HCT116 (cell line): Measurements from ENCODE around the gene NHLH1. TPM values are rescaled to one million over a fixed set of nuclear protein-coding genes. Genes with fewer than 3 reads are reported as not detected.

ENCODE experiments used
- ATAC-seq: fragments of 200-7000 bp; cut with Tn5 transposase; 2 replicates; pipeline ENCODE4 v1.9.1; 2020; ENCODE audit warnings: mild to moderate bottlenecking, moderate library complexity
- BruUV-seq: library from RNA; stranded (reverse); fragments of 400-500 nt; replicated peaks from 2 replicates; lab custom pipeline; 2021; lab: Mats Ljungman, UMichigan
- CTCF ChIA-PET: fragments of 300-600 bp; sonication (Branson Sonifier 250); formaldehyde crosslinking; loops from one replicate; lab custom pipeline; 2021; ENCODE audit warnings: antibody characterized with exemption; lab: Charles Lee
- POLR2A ChIA-PET: fragments of 300-600, 350-600 bp; sonication (Branson Sonifier 250); formaldehyde crosslinking; loops from one replicate; lab custom pipeline; 2021; ENCODE audit warnings: antibody characterized with exemption; lab: Charles Lee
- RAD21 ChIA-PET, 2 experiments: fragments of 300-600 bp; sonication (Branson Sonifier 250); formaldehyde crosslinking; loops; one replicate each; lab custom pipeline; 2023; ENCODE audit warnings: low total read pairs in 2 of 2; ENCODE audit not compliant: uncharacterized antibody in 2 of 2, unreplicated experiment in 2 of 2, low non-redundant PET in 1 of 2; lab: Charles Lee
- DNase-seq: peaks from one replicate; pipeline ENCODE4 v3.0.0-alpha.2; 2010; ENCODE audit warnings: low read depth, low spot score
- H2AFZ ChIP-seq: fragments of 200-600 bp; shearing (Covaris generic), sonication (generic); 2 replicates; pipeline ENCODE4 v1.6.1; 2017; ENCODE audit warnings: low read depth, mixed run types, mixed read lengths, antibody characterized with exemption, low read length; ENCODE audit not compliant: poor library complexity, severe bottlenecking
- H3K27ac ChIP-seq: 2 replicates; pipeline ENCODE4 v1.5.1; 2012; ENCODE audit warnings: low read depth, low read length
- H3K27me3 ChIP-seq: fragments of 200-600 bp; sonication (generic); 2 replicates; pipeline ENCODE4 v1.6.1; 2016; ENCODE audit warnings: mixed run types, low read length, mixed read lengths; ENCODE audit not compliant: insufficient read depth
- H3K36me3 ChIP-seq, 2 experiments: fragments of 200-500 bp in 1 of 2; fragments of 200-600 bp in 1 of 2; sonication (Bioruptor generic) in 1 of 2; sonication (generic) in 1 of 2; 2 replicates each; pipeline versions ENCODE4 v1.5.1 to v1.6.1; 2014 to 2016; ENCODE audit warnings: low read length in 2 of 2, inconsistent platforms in 1 of 2, mixed read lengths in 1 of 2, mixed run types in 1 of 2; ENCODE audit not compliant: insufficient read depth in 2 of 2, control insufficient read depth in 1 of 2
- H3K4me1 ChIP-seq, 2 experiments: fragments of 200-600 bp in 1 of 2; sonication (generic) in 1 of 2; 2 replicates each; pipeline versions ENCODE4 v1.5.1 to v1.6.1; 2012 to 2017; ENCODE audit warnings: low read length in 2 of 2, inconsistent platforms in 1 of 2, mild to moderate bottlenecking in 1 of 2, mixed read lengths in 1 of 2, mixed run types in 1 of 2, moderate library complexity in 1 of 2; ENCODE audit not compliant: insufficient read depth in 2 of 2, control insufficient read depth in 1 of 2
- H3K4me2 ChIP-seq: fragments of 200-600 bp; sonication (generic); 2 replicates; pipeline ENCODE4 v1.6.1; 2017; ENCODE audit warnings: mixed run types, low read length, mixed read lengths
- H3K4me3 ChIP-seq, 2 experiments: fragments of 200-600 bp in 1 of 2; sonication (generic) in 1 of 2; replicated peaks in 1 of 2; 2 replicates each; pipeline ENCODE4 v1.5.1; 2011 to 2016; ENCODE audit warnings: low read length in 2 of 2, control low read depth in 1 of 2, low read depth in 1 of 2, mild to moderate bottlenecking in 1 of 2, mixed read lengths in 1 of 2, mixed run types in 1 of 2
- H3K79me2 ChIP-seq: fragments of 200-600 bp; sonication (generic); 2 replicates; pipeline ENCODE4 v1.6.1; 2017; ENCODE audit warnings: mild to moderate bottlenecking, mixed run types, low read length, moderate library complexity, mixed read lengths; ENCODE audit not compliant: insufficient read depth
- H3K9ac ChIP-seq: fragments of 200-600 bp; sonication (generic); 2 replicates; pipeline ENCODE4 v1.6.1; 2016; ENCODE audit warnings: low read length, mixed read lengths
- H3K9me2 ChIP-seq: fragments of 200-600 bp; sonication (generic), shearing (Covaris generic); 2 replicates; pipeline ENCODE4 v1.6.1; 2017; ENCODE audit warnings: mixed run types, mild to moderate bottlenecking, moderate library complexity; ENCODE audit not compliant: insufficient read depth
- H3K9me3 ChIP-seq, 2 experiments: fragments of 200-500 bp in 1 of 2; fragments of 200-600 bp in 1 of 2; sonication (Bioruptor generic) in 1 of 2; sonication (generic) in 1 of 2; 2 replicates each; pipeline ENCODE4 v1.6.1; 2014 to 2017; ENCODE audit warnings: low read length in 2 of 2, mixed read lengths in 2 of 2, inconsistent platforms in 1 of 2, low read depth in 1 of 2, mild to moderate bottlenecking in 1 of 2, mixed run types in 1 of 2, moderate library complexity in 1 of 2; ENCODE audit not compliant: control insufficient read depth in 1 of 2, insufficient read depth in 1 of 2
- H4K20me1 ChIP-seq: fragments of 200-600 bp; sonication (generic), shearing (Covaris generic); 2 replicates; pipeline ENCODE4 v1.6.1; 2017; ENCODE audit warnings: mixed run types, mild to moderate bottlenecking, moderate library complexity; ENCODE audit not compliant: insufficient read depth
- ATF3 ChIP-seq: IDR thresholded peaks from 2 replicates; pipeline ENCODE4 v1.6.1; 2012
- CBX3 ChIP-seq: IDR thresholded peaks from 2 replicates; pipeline ENCODE4 v1.6.1; 2012; ENCODE audit warnings: low read depth
- CEBPB ChIP-seq: IDR thresholded peaks from 2 replicates; pipeline ENCODE4 v1.6.1; 2012; ENCODE audit warnings: low read depth
- EGR1 ChIP-seq: IDR thresholded peaks from 2 replicates; pipeline ENCODE4 v1.6.1; 2012; ENCODE audit warnings: low read depth
- EZH2phosphoT487 ChIP-seq: fragments of 200-600 bp; IDR thresholded peaks from 2 replicates; pipeline ENCODE4 v1.6.1; 2018; ENCODE audit warnings: antibody characterized with exemption, borderline replicate concordance
- FOSL1 ChIP-seq: IDR thresholded peaks from 2 replicates; pipeline ENCODE4 v1.6.1; 2012; ENCODE audit warnings: low read depth
- JUND ChIP-seq: IDR thresholded peaks from 2 replicates; pipeline ENCODE4 v1.6.1; 2012
- MAX ChIP-seq: IDR thresholded peaks from 2 replicates; pipeline ENCODE4 v1.6.1; 2012
- POLR2A ChIP-seq: IDR thresholded peaks from 2 replicates; pipeline ENCODE4 v1.7.0; 2011; ENCODE audit warnings: borderline replicate concordance; ENCODE audit not compliant: insufficient read depth, insufficient read length; ENCODE audit errors: extremely low read depth
- POLR2AphosphoS5 ChIP-seq: IDR thresholded peaks from 2 replicates; pipeline ENCODE4 v1.6.1; 2011; ENCODE audit warnings: mild to moderate bottlenecking, low read depth, low read length, moderate library complexity
- RAD21 ChIP-seq: IDR thresholded peaks from 2 replicates; pipeline ENCODE4 v1.6.1; 2012; ENCODE audit warnings: low read depth, mild to moderate bottlenecking
- REST ChIP-seq: IDR thresholded peaks from 2 replicates; pipeline ENCODE4 v1.6.1; 2012; ENCODE audit warnings: low read depth
- SP1 ChIP-seq: IDR thresholded peaks from 2 replicates; pipeline ENCODE4 v1.6.1; 2012; ENCODE audit warnings: low read depth
- SRF ChIP-seq: IDR thresholded peaks from 2 replicates; pipeline ENCODE4 v1.6.1; 2012; ENCODE audit warnings: low read depth
- TCF7L2 ChIP-seq: IDR thresholded peaks from 2 replicates; pipeline ENCODE4 v1.7.0; 2011; ENCODE audit warnings: borderline replicate concordance, inconsistent platforms; ENCODE audit not compliant: insufficient read depth, insufficient read length; ENCODE audit errors: extremely low read depth
- ZBTB33 ChIP-seq: IDR thresholded peaks from 2 replicates; pipeline ENCODE4 v1.6.1; 2011; ENCODE audit warnings: mild to moderate bottlenecking, low read length, moderate library complexity; ENCODE audit not compliant: insufficient replicate concordance; ENCODE audit errors: extremely low read depth
- ZFX ChIP-seq: fragments of 450-650 bp; IDR thresholded peaks from 2 replicates; pipeline ENCODE4 v1.6.1; 2017
- ZNF274 ChIP-seq: fragments of 200-500 bp; sonication (Bioruptor generic); IDR thresholded peaks from 2 replicates; pipeline ENCODE4 v1.6.1; 2014; ENCODE audit warnings: mild to moderate bottlenecking, low read depth, low read length, inconsistent platforms
- intact Hi-C: fragments of 100-400 bp; cut with micrococcal nuclease; formaldehyde crosslinking; loops from 2 replicates; pipeline ENCODE4 v1.10.0; 2022
- total RNA-seq: library from RNA; stranded (reverse); gene quantifications from one replicate; pipeline ENCODE4 v1.2.1, GENCODE V29; 2021; ENCODE audit not compliant: unreplicated experiment

Gene NHLH1
- total RNA-seq, 1 experiment from 2014 or later: 0.12 TPM

- no peak for ATAC-seq
- Histone ChIP-seq H3K9me3 (no peaks in the 10 kb centered on the region), H3K4me2 (no peak overlapping the region), H2AFZ (no peak overlapping the region), H3K36me3 (peaks cover 45 to 59% of the 10 kb centered on the region in 2 experiments), H3K79me2 (peaks cover 23% of the 10 kb centered on the region), H3K9ac (no peak overlapping the region), H3K27me3 (no peaks in the 10 kb centered on the region), H4K20me1 (no peaks in the 10 kb centered on the region), H3K4me3 (no peak overlapping the region), H3K4me1 (no peaks in the 10 kb centered on the region), H3K27ac (no peak overlapping the region), H3K9me2 (no peaks in the 10 kb centered on the region)
- CTCF ChIA-PET: no interaction called here
- POLR2A ChIA-PET: no interaction called here
- no peak for TF ChIP-seq ZFX
- TF ChIP-seq SRF: no peak
- no peak for TF ChIP-seq ZBTB33
- TF ChIP-seq EGR1: no peak
- no peak for TF ChIP-seq RAD21
- TF ChIP-seq CBX3: no peak
- no peak for TF ChIP-seq REST
- TF ChIP-seq POLR2AphosphoS5: no peak
- TF ChIP-seq ZNF274: no peak
- no peak for TF ChIP-seq POLR2A
- no peak for TF ChIP-seq MAX
- no peak for TF ChIP-seq SP1
- no peak for TF ChIP-seq FOSL1
- no peak for TF ChIP-seq CEBPB
- no peak for TF ChIP-seq EZH2phosphoT487
- TF ChIP-seq JUND: no peak
- TF ChIP-seq ATF3: no peak
- no peak for TF ChIP-seq TCF7L2
- DNase-seq: no peak
- no TSS peak for BruUV-seq
- intact Hi-C loops: no loop called here
- RAD21 ChIA-PET: no interaction called here
Observed at GRCh38 chr1:160326418-160326817, 40.5 kb upstream of the NHLH1 start.
